Measurements from ENCODE around the gene CDH4. TPM values are rescaled to one million over a fixed set of nuclear protein-coding genes. Genes with fewer than 3 reads are reported as not detected.

CDH4 gene
- total and polyA plus RNA-seq, 11 donors, result 0.04 to 0.54 (median 0.08) TPM; not detected in 1

DNA sequence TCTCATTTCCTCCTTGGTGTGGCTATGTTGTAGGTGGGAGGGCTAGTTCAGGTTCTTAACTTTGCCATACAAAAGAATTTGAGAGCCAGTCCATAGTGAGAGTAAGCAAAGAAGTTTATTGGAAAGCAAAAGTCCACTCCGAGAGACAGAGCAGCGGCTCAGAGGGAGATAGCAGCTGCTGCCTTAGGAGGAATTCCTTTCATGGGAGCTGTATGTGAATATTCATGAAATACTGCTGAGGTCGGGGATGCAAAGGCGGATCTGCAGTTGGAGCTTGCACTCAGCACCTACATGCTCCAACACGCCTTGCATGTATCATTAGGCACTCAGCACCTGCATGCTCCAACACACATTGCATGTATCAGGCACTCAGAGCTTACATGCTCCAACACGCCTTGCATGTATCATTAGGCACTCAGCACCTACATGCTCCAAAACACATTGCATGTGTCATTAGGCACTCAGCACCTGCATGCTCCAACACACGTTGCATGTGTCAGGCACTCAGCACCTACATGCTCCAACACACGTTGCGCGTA lies 54.9 kb downstream of the CDH4 start:
- DNase-seq (no peak), ATAC-seq (no peak)
- Histone ChIP-seq H3K4me1 (no peaks in the 10 kb centered on the region), H3K27ac (no peak overlapping the region), H3K27me3 (peaks cover 0 to 13% (median 0%) of the 10 kb centered on the region in 9 donors), H3K9me3 (no peaks in the 10 kb centered on the region), H3K4me3 (no peak overlapping the region), H3K36me3 (no peaks in the 10 kb centered on the region)
- no peak for TF ChIP-seq POLR2A (IDR thresholded peaks at IDR 0.05)
- TF ChIP-seq, protein P1, sequence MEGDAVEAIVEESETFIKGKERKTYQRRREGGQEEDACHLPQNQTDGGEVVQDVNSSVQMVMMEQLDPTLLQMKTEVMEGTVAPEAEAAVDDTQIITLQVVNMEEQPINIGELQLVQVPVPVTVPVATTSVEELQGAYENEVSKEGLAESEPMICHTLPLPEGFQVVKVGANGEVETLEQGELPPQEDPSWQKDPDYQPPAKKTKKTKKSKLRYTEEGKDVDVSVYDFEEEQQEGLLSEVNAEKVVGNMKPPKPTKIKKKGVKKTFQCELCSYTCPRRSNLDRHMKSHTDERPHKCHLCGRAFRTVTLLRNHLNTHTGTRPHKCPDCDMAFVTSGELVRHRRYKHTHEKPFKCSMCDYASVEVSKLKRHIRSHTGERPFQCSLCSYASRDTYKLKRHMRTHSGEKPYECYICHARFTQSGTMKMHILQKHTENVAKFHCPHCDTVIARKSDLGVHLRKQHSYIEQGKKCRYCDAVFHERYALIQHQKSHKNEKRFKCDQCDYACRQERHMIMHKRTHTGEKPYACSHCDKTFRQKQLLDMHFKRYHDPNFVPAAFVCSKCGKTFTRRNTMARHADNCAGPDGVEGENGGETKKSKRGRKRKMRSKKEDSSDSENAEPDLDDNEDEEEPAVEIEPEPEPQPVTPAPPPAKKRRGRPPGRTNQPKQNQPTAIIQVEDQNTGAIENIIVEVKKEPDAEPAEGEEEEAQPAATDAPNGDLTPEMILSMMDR (IDR thresholded peaks at IDR 0.05), result no peak
- WGBS, 4 donors, result 71 to 77% (median 74%) methylated on average over 10 of the region's 10 CpGs
- intact Hi-C loops (cut with DNase I), result no loop called here

DNA sequence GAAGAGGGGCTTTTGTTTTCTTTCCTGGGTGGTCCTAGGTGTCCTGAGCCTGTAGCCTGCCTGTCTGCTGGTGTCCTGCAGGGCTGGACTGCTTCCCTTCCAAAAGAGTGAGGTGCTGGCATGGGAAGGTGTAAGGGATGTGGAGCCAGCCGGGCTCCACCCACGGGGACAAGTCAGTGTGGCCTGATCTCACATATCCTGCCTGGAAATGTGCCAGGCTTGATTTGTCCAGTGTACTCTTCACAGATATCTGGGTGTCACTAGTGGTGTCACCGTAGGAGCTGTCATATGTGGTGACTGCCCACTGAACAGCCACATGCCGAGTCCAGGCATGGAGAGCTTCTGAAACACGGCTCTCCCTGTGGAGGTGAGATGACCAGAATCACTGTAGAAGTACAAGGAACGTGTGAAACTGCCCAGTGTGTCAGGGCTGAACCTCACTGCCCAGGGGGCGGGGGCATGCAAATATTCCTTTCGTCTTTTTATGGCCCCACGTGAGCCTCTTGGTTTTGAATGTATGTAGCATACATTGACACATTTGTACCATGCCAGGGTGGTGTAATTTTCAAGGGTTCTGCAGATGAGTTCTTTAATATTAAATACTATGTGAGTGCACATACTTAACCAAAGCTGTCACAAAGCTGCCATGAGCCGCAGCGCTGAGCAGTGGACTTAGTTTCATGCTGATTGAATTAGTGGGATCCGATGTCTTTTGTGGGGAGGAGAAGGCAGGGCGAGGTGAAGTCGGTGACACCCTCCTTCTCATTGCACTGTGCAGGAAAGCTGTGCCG lies 55.8 kb downstream of the CDH4 start:
- peaks cover 0 to 13% (median 0%) of the 10 kb centered on the region in 9 donors for H3K27me3 ChIP-seq
- H3K27ac ChIP-seq, result no peak overlapping the region
- no peaks in the 10 kb centered on the region for H3K9me3 ChIP-seq
- H3K36me3 ChIP-seq, result no peaks in the 10 kb centered on the region
- intact Hi-C loops (cut with DNase I), result no loop called here
- DNase-seq (no peak), ATAC-seq (no peak)
- 59 to 65% (median 62%) methylated on average over 15 of the region's 15 CpGs for WGBS, 4 donors
- TF ChIP-seq POLR2A (IDR thresholded peaks at IDR 0.05), result no peak
- TF ChIP-seq, protein P1 (IDR thresholded peaks at IDR 0.05), result no peak
- no peaks in the 10 kb centered on the region for H3K4me1 ChIP-seq
- no peak overlapping the region for H3K4me3 ChIP-seq

DNA sequence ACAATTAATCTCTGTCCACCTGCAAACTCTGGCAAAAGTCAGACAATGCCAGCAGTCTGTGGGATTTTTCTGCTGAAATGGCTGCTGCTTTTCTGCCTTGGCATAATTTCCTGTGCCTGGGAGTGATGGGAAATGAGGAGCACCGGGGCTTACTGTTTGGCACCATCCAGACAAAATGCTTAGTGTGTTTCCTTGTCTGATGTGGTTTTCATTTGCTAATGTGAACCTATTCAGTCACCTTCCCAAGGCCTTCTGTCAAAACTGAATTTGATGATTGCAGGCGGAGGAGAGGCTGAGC lies 56.4 kb downstream of the CDH4 start:
- Histone ChIP-seq H3K27ac (no peak overlapping the region), H3K4me3 (no peak overlapping the region), H3K36me3 (no peaks in the 10 kb centered on the region), H3K27me3 (peaks cover 0 to 13% (median 0%) of the 10 kb centered on the region in 9 donors), H3K4me1 (no peaks in the 10 kb centered on the region), H3K9me3 (no peaks in the 10 kb centered on the region)
- intact Hi-C loops (cut with DNase I), result no loop called here
- TF ChIP-seq POLR2A (IDR thresholded peaks at IDR 0.05), result no peak
- TF ChIP-seq, protein P1 (IDR thresholded peaks at IDR 0.05), result no peak
- DNase-seq, result no peak
- ATAC-seq, result no peak
- 46 to 66% (median 57%) methylated on average over 2 of the region's 2 CpGs for WGBS, 4 donors

DNA sequence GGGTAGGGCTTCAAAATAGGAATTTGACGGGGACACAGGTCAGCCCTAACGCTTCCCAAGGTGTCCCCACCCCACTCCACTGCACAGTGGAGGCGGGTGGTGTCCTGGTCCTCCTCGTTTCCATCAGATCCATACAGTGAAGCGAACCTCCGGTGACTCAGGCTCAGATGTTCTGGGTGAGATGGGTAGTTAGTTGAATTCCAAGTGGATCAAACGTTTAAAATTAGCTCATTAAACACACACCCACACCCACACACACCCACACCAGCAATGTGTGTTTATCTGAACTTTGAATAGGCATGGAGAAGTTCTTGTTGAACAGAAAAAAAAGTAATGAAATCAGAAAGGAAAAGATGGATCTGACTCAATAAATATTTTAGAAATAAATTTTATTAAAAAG lies 58.9 kb downstream of the CDH4 start:
- Histone ChIP-seq H3K27ac (no peak overlapping the region), H3K4me3 (no peak overlapping the region), H3K27me3 (peaks cover 0 to 29% (median 0%) of the 10 kb centered on the region in 9 donors), H3K4me1 (no peaks in the 10 kb centered on the region), H3K9me3 (no peaks in the 10 kb centered on the region), H3K36me3 (no peaks in the 10 kb centered on the region)
- intact Hi-C loops (cut with DNase I), result no loop called here
- WGBS, 4 donors, result 53 to 76% (median 67%) methylated on average over 7 of the region's 7 CpGs
- no peak for DNase-seq
- ATAC-seq, result no peak
- TF ChIP-seq, protein P1 (IDR thresholded peaks at IDR 0.05), result no peak
- no peak for TF ChIP-seq POLR2A (IDR thresholded peaks at IDR 0.05)
